HG03520 (cell line): Measurements from ENCODE around the gene AFMID.
"Not testable (repeated sequence)": the region's sequence is repeated elsewhere in the genome, so short reads cannot be mapped to it uniquely, and the experiment has no call there.

Experiments used
- ATAC-seq: cut with Tn5 transposase; IDR thresholded peaks from one replicate; pipeline ENCODE4 v1.9.1; 2021; ENCODE audit warnings: mild to moderate bottlenecking, moderate library complexity; ENCODE audit not compliant: unreplicated experiment

Gene AFMID

DNA sequence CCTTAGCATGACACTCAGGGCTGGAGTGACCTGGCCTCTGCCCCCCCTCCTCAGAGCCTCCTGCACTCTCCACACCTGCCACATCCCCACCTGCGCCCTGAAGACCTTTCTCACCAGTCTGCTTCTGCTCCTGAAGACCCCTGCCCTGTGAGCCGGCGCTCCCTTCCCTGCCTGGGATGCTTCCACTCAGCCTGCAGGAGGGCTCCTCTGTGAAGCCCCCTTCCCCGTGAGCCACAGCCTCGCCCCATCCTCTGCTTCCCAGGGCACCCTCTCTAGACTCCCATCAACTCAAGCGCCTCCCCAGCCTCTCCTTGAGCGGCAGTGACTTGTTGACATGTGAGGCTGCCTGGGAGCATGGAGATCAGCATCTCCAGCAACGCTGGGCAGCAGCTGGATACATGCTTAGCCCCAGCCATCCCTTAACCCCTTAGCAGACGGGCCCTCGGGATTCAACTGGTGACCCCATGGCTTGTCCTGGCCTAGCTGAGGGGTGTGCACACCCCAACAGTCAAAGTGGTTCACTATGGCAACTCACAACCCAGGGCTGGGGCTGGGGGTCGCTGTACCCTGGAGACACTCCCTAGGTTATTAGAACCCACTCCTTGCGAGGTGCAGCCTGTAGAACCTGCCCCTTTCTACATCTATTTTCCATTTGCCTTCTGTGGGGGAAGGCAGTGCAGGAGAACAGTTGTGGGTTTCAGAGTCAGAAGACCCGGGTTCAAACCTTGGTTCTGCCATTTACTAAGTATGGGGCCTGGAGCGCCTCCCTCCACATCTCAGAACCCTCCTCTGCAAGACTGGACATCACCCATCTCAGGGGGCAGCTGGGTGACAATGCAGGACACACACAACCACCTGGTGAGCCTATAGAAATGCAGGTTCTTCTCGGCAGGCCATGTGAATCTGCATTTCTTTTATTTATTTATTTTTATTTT is 65.8 kb downstream of the AFMID start:
- ATAC-seq: no peak

DNA sequence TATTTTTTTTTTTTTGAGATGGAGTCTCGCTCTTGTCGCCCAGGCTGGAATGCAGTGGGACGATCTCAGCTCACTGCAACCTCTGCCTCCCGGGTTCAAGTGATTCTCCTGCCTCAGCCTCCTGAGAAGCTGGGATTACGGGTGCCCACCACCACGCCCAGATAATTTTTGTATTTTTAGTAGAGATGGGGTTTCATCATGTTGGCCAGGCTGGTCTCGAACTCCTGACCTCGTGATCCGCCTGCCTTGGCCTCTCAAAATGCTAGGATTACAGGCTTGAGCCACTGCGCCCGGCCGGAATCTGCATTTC is 66.4 kb downstream of the AFMID start:
- not testable (repeated sequence) for ATAC-seq

DNA sequence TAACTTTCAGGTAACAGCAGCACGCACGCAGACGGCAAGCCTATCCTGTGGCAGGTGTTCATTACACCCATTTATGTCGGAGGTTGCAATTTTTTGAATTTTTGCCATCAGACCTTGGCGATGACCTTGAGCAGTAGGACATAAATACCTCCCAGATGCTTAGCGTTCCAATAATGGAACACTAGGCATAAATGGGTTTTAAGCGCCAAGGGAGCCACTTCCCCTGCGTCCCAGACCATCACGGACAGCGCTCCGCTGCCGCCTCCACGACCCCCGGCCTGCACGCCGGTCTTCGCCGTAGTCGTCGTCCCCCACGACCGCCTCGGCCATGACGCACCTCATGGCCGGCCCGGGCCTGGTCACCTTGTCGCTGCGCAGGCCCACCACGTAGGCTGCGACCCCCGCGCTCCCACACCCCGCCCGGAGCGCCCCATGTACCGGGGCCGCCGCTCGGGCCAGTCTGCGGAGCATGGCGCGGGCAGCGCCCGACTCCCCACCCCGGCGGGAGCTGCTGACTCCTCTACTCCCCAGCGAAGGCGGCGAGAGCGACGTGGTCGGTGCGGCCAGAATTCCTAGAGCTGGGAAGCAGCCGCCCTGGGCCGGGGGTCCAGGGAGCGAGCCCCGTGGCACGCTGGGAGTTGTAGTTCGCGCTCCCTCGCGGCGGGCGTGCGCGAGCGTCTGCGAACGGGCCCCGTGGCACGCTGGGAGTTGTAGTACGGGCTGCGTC is 66.9 kb downstream of the AFMID start:
- peak; percentile 35 for ATAC-seq

DNA sequence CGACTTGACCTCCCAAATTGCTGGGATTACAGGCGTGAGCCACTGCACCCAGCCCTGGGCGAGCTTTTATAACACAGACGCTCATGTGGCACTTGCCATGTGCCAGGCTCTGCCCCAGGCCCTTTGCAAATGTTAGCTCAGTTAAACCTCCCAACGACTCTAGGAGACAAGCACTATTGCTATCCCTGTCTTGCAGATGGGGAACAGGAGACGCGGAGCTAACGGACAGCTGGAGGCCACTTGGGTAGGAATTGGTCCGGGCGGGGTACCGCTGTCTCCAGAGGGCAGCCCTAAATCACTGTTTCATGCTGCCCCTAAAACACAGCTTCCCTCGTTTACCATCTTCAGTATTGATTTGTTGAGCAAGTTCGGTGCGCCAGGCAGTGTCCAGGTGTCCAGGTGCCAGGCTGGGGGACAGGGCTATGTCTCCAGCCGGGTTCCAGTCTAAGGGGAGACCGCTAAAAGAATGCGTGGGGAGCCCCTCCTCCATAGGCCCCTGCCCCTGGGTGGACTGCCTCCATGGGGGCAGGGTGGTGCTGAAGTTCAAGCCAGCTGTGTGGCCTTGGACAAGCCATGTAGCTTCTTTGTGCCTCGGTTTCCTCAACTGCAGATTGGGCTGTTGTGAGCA is 68.0 kb downstream of the AFMID start:
- ATAC-seq: no peak

DNA sequence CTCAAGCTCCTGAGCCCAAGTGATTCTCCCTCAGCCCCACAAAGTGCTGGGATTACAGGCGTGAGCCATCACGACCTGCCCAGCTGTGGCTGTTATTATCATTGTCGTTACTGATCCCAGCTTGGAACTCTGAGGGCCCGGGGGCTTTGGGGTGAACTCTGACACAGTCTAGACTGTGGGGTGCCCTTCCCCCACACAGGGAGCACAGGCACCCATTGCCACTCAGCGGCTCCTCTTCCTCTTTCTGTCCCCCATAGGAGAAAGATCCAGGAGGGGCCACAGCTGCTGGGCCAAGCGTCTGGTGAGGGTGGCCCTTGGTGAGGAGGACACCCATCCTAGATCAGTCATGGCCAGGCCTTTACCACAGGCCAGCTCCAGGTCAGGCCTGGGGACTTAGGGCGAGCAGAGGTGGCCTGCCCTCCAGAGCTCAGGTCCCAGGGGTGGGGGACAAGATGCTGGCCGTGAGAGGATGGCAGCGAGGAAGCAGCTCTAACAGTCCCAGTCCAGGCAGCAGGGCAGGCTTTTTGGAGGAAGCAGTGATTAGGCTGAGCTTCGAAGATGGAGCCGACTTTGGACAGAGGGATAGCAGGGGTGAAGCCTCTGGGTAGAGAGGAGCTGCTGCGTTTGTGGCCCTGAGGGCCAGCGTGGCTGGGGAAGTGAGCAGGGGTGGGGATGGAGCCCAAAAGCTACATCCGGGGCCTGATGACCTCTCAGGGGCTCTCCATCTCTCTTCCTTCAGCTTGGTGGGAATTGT is 69.0 kb downstream of the AFMID start:
- no peak for ATAC-seq

DNA sequence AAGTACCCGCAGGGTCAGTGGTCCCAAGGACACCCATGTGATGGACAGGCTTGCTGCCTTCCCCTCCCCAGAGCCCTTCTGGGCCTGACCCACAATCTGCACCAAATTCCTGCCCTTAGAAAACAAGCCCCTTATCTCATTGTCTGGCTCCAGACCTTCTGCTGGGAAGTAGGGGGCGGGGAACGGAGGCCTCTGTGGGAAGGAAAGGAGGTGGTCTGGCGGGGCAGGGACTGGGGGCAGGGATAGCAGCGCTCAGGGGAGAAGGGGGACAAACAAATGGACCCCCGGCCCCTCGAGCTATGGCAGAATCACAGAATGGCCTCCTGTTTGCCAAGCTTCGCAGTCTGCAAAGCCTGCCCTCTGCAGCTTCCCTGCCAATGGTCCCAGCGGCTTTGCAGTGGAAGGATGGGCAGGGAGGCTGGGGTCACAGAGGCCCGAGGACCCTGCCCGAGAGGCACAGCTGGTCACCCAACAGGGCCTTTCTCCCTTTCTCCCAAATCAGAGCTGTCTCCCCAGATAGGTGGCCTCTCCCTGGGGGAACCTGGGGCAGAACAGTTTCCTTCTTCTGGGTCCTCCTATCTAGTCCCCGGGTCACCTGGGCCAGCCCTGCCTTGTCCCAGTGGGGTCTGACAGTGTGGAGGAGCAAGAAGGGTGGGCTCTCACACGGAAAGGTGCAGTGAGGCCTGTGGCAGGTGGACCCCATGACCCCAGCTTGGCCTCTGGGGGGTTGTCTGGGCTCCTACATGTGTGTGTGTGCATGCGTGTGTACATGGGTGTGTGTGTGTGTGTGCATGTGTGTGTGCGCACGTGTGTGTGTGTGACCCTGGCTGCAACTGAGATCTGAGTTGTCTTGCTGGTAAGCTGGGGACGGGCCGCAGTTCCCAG is 69.8 kb downstream of the AFMID start:
- no peak for ATAC-seq
